ENCODE results near the gene CKAP2.
"Not testable (repeated sequence)": the region's sequence is repeated elsewhere in the genome, so short reads cannot be mapped to it uniquely, and the experiment has no call there.

CKAP2 gene

GRCh38 chr13:52454820-52455676 lies at the start of gene CKAP2:
Gene CKAP2, plus strand, starts transcription at chr13:52455478. Its CDS starts 79 bp downstream, at chr13:52455557.
- DNase-seq, result peak; percentile 97

- peak; percentile 48 for DNase-seq
These were observed 49.3 kb upstream of the CKAP2 start, which contains the start of gene THSD1 for GRCh38 chr13:52405767-52406494. Gene THSD1, minus strand, starts transcription at chr13:52406172. Its CDS starts 3,572 bp downstream, at chr13:52402600.

GRCh38 chr13:52406629-52407028 lies 48.6 kb upstream of the CKAP2 start:
- no peak for DNase-seq

GRCh38 chr13:52407436-52407835 lies 47.8 kb upstream of the CKAP2 start:
- DNase-seq, result not testable (repeated sequence)

- not testable (repeated sequence) for DNase-seq
These were observed 47.1 kb upstream of the CKAP2 start for GRCh38 chr13:52408071-52408658.

GRCh38 chr13:52411629-52412028 lies 43.6 kb upstream of the CKAP2 start:
- DNase-seq, result no peak

- no peak for DNase-seq
These were observed 43.1 kb upstream of the CKAP2 start for GRCh38 chr13:52412128-52412527.

- no peak for DNase-seq
These were observed 41.2 kb upstream of the CKAP2 start for GRCh38 chr13:52414051-52414450.

- peak; percentile 8 for DNase-seq
These were observed 40.3 kb upstream of the CKAP2 start for GRCh38 chr13:52414963-52415362.

GRCh38 chr13:52419080-52419479 lies 36.2 kb upstream of the CKAP2 start:
- DNase-seq, result no peak

- DNase-seq, result no peak
These were observed 34.1 kb upstream of the CKAP2 start for GRCh38 chr13:52421216-52421615.

GRCh38 chr13:52428295-52428694 lies 27.0 kb upstream of the CKAP2 start:
- DNase-seq, result peak; percentile 7

GRCh38 chr13:52432456-52432855 lies 22.8 kb upstream of the CKAP2 start:
- no peak for DNase-seq

GRCh38 chr13:52446265-52446664 lies 9.0 kb upstream of the CKAP2 start:
- DNase-seq, result no peak

GRCh38 chr13:52447354-52447753 lies 7.9 kb upstream of the CKAP2 start:
- no peak for DNase-seq

- DNase-seq, result no peak
These were observed 7.3 kb upstream of the CKAP2 start for GRCh38 chr13:52447815-52448552.

GRCh38 chr13:52449331-52450011 lies 5.8 kb upstream of the CKAP2 start:
- DNase-seq, result no peak

- peak; percentile 99 for DNase-seq
These were observed 5.1 kb upstream of the CKAP2 start, which contains the start of gene VPS36 for GRCh38 chr13:52450012-52450792. Gene VPS36, minus strand, starts transcription at chr13:52450634. Its CDS starts 40 bp downstream, at chr13:52450594.

GRCh38 chr13:52450793-52451116 lies 4.5 kb upstream of the CKAP2 start:
- no peak for DNase-seq

GRCh38 chr13:52451135-52451804 lies 4.0 kb upstream of the CKAP2 start:
- no peak for DNase-seq

- DNase-seq, result no peak
These were observed 2.8 kb upstream of the CKAP2 start for GRCh38 chr13:52452470-52452869.

Data from eye (tissue), 1 donor.